GM18502 (cell line): ENCODE measurements around the gene COL2A1.

Experiments used
- ATAC-seq: cut with Tn5 transposase; IDR thresholded peaks from one replicate; pipeline ENCODE4 v1.9.1; 2021; ENCODE audit warnings: mild to moderate bottlenecking; ENCODE audit not compliant: unreplicated experiment, poor library complexity

COL2A1 gene

GRCh38 chr12:48031135-48031960 is 27.1 kb upstream of the COL2A1 start:
- ATAC-seq = no peak

- ATAC-seq = no peak
Measured at GRCh38 chr12:48030173-48030650, 25.9 kb upstream of the COL2A1 start.

- no peak for ATAC-seq
Measured at GRCh38 chr12:48029491-48030172, 25.4 kb upstream of the COL2A1 start.

GRCh38 chr12:48028541-48029431 is 24.5 kb upstream of the COL2A1 start:
- ATAC-seq = no peak

GRCh38 chr12:48027183-48028002 is 23.1 kb upstream of the COL2A1 start:
- ATAC-seq = no peak

- no peak for ATAC-seq
Measured at GRCh38 chr12:48026060-48026827, 22.0 kb upstream of the COL2A1 start.

- no peak for ATAC-seq
Measured at GRCh38 chr12:48025281-48025680, 21.0 kb upstream of the COL2A1 start.

GRCh38 chr12:48024735-48025134 is 20.5 kb upstream of the COL2A1 start:
- ATAC-seq = no peak

- ATAC-seq = no peak
Measured at GRCh38 chr12:48023386-48023785, 19.1 kb upstream of the COL2A1 start.

- ATAC-seq = no peak
Measured at GRCh38 chr12:48022676-48023385, 18.6 kb upstream of the COL2A1 start.

GRCh38 chr12:48022180-48022521 is 17.9 kb upstream of the COL2A1 start:
- ATAC-seq = no peak

GRCh38 chr12:48021485-48022179 is 17.4 kb upstream of the COL2A1 start:
- no peak for ATAC-seq

GRCh38 chr12:48019639-48020265 is 15.5 kb upstream of the COL2A1 start:
- ATAC-seq = no peak

- ATAC-seq = no peak
Measured at GRCh38 chr12:48018618-48018995, 14.3 kb upstream of the COL2A1 start.

GRCh38 chr12:48017921-48018617 is 13.8 kb upstream of the COL2A1 start:
- ATAC-seq = no peak

GRCh38 chr12:48017496-48017895 is 13.2 kb upstream of the COL2A1 start:
- no peak for ATAC-seq
